Measurements from ENCODE around the gene ELMOD3. TPM values are rescaled to one million over a fixed set of nuclear protein-coding genes. Genes with fewer than 3 reads are reported as not detected.
"Not testable (repeated sequence)": the region's sequence is repeated elsewhere in the genome, so short reads cannot be mapped to it uniquely, and the experiment has no call there.

Gene ELMOD3
- polyA plus RNA-seq, 1 donor: 29.0 TPM

DNA sequence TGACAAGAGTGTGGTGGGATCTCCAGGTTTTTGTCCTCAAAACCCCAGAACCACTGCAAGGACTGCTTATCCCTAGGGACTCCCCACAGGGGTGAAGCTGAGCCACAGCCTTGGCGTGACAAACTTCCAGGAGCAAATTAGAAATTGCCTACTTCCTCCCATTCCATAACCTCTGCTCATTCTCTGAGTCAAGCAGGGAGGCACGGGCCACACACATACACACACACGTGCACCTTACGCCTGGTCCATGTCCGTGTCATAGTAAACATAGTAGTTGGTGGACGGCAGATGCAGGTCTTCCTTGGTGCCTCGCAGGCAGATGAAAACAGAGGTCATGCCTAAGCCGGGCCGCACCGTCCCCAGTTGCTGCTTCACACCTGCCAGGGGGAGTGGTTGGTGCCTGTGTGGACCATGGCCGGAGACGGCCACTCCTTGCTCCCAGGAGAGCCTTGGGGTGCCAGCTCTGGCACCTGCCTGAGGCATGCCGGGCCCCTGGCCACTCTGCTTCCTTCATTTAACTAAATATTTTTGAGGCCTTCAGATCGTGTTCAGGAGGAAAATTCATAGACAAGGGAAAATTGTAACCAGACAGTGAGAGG lies 10.1 kb upstream of the ELMOD3 start:
- DNase-seq: no peak
- 70% methylated on average over 2 of the region's 14 CpGs for WGBS (ENCODE audit: insufficient coverage, low lambda C conversion rate)

DNA sequence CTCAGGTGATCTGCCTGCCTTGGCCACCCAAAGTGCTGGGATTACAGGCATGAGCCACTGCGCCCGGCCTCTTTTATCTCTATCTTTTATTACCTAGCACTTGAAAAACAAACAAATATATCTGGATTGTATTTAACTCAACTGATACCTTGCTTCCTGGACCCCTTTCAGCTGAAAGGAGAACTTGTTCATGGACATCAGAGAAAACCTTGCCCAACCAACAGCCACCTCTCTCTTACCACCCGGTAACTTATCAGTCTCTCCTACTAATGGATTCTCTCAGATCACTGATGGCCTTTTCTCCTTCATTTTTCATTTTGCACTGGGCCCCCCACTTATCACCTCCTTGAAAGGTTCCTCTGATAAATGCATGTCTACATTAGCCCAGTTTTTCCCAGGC lies 7.0 kb upstream of the ELMOD3 start:
- peak in 1 of 2 donors; percentile 75 for DNase-seq
- H3K27me3 ChIP-seq (ENCODE audit: control insufficient read depth, insufficient read depth, low read length): no peaks in the 10 kb centered on the region
- H3K36me3 ChIP-seq (ENCODE audit: control insufficient read depth, insufficient read depth, low read length): peaks cover 70% of the 10 kb centered on the region
- WGBS (ENCODE audit: insufficient coverage, low lambda C conversion rate): 0% methylated on average over 3 of the region's 3 CpGs
- peak overlapping the region; percentile 48 for H3K27ac ChIP-seq (ENCODE audit: low read length)
- H3K4me3 ChIP-seq (ENCODE audit: low read length): no peak overlapping the region
- H3K4me1 ChIP-seq (ENCODE audit: control insufficient read depth, insufficient read depth, low read length): peaks cover 6% of the 10 kb centered on the region
- no peaks in the 10 kb centered on the region for H3K9me3 ChIP-seq (ENCODE audit: control insufficient read depth, low read depth, low read length)

More for the DNA sequence above, 10.1 kb upstream of the ELMOD3 start:
- Histone ChIP-seq H3K36me3 (ENCODE audit: control insufficient read depth, insufficient read depth, low read length) (peaks cover 52% of the 10 kb centered on the region), H3K4me3 (ENCODE audit: low read length) (no peak overlapping the region), H3K27me3 (ENCODE audit: control insufficient read depth, insufficient read depth, low read length) (no peaks in the 10 kb centered on the region), H3K4me1 (ENCODE audit: control insufficient read depth, insufficient read depth, low read length) (peaks cover 5% of the 10 kb centered on the region), H3K27ac (ENCODE audit: low read length) (no peak overlapping the region), H3K9me3 (ENCODE audit: control insufficient read depth, low read depth, low read length) (no peaks in the 10 kb centered on the region)

DNA sequence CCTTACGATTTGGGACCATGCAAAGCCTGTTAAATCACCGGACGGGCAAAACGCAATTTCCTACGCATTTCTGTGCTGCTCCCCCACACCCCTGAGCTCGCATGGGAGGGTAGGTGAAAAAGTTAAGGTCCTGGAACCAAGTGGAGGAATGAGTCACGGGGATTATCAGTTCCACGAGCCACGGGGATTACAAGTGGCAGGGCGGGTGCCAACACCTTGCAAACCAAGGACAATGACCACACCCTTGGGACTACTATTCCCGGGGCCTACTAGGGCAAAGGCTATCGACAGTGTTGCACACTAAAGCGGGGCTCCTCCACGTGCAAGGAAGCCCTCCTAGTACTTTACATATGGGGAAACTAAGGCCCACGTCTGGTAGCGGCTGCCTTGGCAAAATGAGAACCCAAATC lies 688 bp upstream of the ELMOD3 start:
- no CpG with 5 or more reads among the region's 16 CpGs for WGBS (ENCODE audit: insufficient coverage, low lambda C conversion rate)
- Histone ChIP-seq H3K36me3 (ENCODE audit: control insufficient read depth, insufficient read depth, low read length) (peaks cover 49% of the 10 kb centered on the region), H3K27me3 (ENCODE audit: control insufficient read depth, insufficient read depth, low read length) (no peaks in the 10 kb centered on the region), H3K4me3 (ENCODE audit: low read length) (peak overlapping the region; percentile 79), H3K27ac (ENCODE audit: low read length) (peak overlapping the region; percentile 92), H3K4me1 (ENCODE audit: control insufficient read depth, insufficient read depth, low read length) (peaks cover 7% of the 10 kb centered on the region), H3K9me3 (ENCODE audit: control insufficient read depth, low read depth, low read length) (no peaks in the 10 kb centered on the region)
- DNase-seq: peak; percentile 71 to 86

DNA sequence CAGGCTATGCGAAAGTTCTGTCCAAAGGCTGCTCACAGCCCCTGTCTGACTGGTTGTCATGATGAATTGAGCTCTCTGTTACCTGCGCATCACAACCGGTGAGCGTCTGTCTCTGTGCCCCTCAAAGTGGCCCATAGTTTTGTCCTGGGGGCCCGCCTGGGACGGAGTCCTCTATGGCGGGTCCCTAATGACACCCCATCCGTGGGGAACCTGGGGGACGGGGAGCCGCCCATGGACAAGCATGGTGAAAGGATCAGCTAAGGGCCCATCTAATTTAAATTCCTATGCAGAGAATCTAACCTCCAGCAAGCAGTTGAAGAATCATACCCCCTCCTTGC lies 473 bp downstream of the ELMOD3 start:
- H3K4me1 ChIP-seq (ENCODE audit: control insufficient read depth, insufficient read depth, low read length): peaks cover 7% of the 10 kb centered on the region
- peak in 1 of 2 donors; percentile 27 for DNase-seq
- H3K27ac ChIP-seq (ENCODE audit: low read length): peak overlapping the region; percentile 92
- H3K4me3 ChIP-seq (ENCODE audit: low read length): peak overlapping the region; percentile 79
- no peaks in the 10 kb centered on the region for H3K27me3 ChIP-seq (ENCODE audit: control insufficient read depth, insufficient read depth, low read length)
- H3K36me3 ChIP-seq (ENCODE audit: control insufficient read depth, insufficient read depth, low read length): peaks cover 40% of the 10 kb centered on the region
- no CpG with 5 or more reads among the region's 10 CpGs for WGBS (ENCODE audit: insufficient coverage, low lambda C conversion rate)
- no peaks in the 10 kb centered on the region for H3K9me3 ChIP-seq (ENCODE audit: control insufficient read depth, low read depth, low read length)

DNA sequence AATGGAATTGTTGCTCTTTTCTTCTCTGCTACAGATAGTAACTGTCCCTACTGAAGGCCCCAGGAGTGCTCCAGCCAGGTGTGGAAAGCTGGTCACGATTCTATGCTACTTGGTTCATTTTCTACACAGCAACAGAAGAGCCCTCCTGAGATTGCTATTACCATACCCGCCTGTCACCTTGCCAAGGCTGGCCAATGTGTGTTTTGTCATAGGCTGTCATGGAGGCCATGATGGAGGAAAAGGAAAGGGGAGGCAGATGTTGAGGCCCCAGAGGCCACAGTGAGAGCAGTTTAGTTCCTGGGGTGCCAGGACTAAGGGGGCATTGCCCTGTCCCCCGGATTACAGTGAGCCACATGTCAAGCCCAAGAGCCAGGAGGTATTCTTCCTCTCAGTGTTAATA lies 952 bp downstream of the ELMOD3 start:
- Histone ChIP-seq H3K4me3 (ENCODE audit: low read length) (peak overlapping the region; percentile 79), H3K36me3 (ENCODE audit: control insufficient read depth, insufficient read depth, low read length) (peaks cover 39% of the 10 kb centered on the region), H3K4me1 (ENCODE audit: control insufficient read depth, insufficient read depth, low read length) (peaks cover 7% of the 10 kb centered on the region), H3K27ac (ENCODE audit: low read length) (no peak overlapping the region), H3K9me3 (ENCODE audit: control insufficient read depth, low read depth, low read length) (no peaks in the 10 kb centered on the region), H3K27me3 (ENCODE audit: control insufficient read depth, insufficient read depth, low read length) (no peaks in the 10 kb centered on the region)
- DNase-seq: no peak
- no CpG with 5 or more reads among the region's 3 CpGs for WGBS (ENCODE audit: insufficient coverage, low lambda C conversion rate)

DNA sequence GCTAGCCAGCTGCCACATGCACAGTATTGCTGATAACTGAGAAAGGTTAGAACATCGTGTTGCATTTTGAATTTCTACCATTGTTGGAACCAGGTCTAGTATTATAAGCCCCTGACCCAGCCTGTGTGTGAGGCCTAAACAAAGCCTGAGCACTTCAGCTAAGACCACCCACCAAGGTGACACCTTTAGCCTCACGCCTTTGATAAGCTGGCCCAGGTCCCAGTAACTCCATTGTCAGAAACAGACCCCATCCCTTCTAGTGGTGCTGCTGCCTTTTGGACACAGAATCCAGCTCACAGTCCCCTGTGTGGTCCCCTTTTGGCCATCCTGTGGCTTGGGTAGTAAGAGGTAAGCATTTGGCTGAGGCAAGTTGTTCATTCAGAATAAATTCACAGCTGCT lies 1.6 kb downstream of the ELMOD3 start:
- H3K4me3 ChIP-seq (ENCODE audit: low read length): no peak overlapping the region
- no peak overlapping the region for H3K27ac ChIP-seq (ENCODE audit: low read length)
- no peaks in the 10 kb centered on the region for H3K9me3 ChIP-seq (ENCODE audit: control insufficient read depth, low read depth, low read length)
- H3K36me3 ChIP-seq (ENCODE audit: control insufficient read depth, insufficient read depth, low read length): peaks cover 35% of the 10 kb centered on the region
- DNase-seq: no peak
- H3K27me3 ChIP-seq (ENCODE audit: control insufficient read depth, insufficient read depth, low read length): no peaks in the 10 kb centered on the region
- H3K4me1 ChIP-seq (ENCODE audit: control insufficient read depth, insufficient read depth, low read length): peaks cover 7% of the 10 kb centered on the region
- WGBS (ENCODE audit: insufficient coverage, low lambda C conversion rate): no CpG with 5 or more reads among the region's 2 CpGs

DNA sequence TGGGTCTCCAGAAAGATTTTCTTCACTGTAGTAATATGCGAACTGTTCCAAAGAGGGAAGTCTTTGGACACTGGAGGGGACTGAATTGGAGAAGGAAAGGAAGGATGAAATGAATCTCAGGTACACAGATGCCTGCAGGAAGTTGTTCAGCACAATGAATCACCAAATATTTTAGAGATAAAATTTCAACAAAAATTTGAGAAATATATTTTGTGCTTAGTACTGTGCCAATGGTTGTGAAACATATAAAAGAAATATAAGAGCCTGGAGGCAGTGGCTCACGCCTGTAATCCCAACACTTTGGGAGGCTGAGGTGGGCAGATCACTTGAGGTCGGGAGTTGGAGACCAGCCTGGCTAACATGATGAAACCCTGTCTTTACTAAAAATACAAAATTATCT lies 3.2 kb downstream of the ELMOD3 start:
- Histone ChIP-seq H3K36me3 (ENCODE audit: control insufficient read depth, insufficient read depth, low read length) (peaks cover 33% of the 10 kb centered on the region), H3K4me3 (ENCODE audit: low read length) (no peak overlapping the region), H3K27me3 (ENCODE audit: control insufficient read depth, insufficient read depth, low read length) (no peaks in the 10 kb centered on the region), H3K9me3 (ENCODE audit: control insufficient read depth, low read depth, low read length) (no peaks in the 10 kb centered on the region), H3K27ac (ENCODE audit: low read length) (no peak overlapping the region), H3K4me1 (ENCODE audit: control insufficient read depth, insufficient read depth, low read length) (peaks cover 5% of the 10 kb centered on the region)
- 100% methylated on average over 1 of the region's 3 CpGs for WGBS (ENCODE audit: insufficient coverage, low lambda C conversion rate)
- no peak for DNase-seq

DNA sequence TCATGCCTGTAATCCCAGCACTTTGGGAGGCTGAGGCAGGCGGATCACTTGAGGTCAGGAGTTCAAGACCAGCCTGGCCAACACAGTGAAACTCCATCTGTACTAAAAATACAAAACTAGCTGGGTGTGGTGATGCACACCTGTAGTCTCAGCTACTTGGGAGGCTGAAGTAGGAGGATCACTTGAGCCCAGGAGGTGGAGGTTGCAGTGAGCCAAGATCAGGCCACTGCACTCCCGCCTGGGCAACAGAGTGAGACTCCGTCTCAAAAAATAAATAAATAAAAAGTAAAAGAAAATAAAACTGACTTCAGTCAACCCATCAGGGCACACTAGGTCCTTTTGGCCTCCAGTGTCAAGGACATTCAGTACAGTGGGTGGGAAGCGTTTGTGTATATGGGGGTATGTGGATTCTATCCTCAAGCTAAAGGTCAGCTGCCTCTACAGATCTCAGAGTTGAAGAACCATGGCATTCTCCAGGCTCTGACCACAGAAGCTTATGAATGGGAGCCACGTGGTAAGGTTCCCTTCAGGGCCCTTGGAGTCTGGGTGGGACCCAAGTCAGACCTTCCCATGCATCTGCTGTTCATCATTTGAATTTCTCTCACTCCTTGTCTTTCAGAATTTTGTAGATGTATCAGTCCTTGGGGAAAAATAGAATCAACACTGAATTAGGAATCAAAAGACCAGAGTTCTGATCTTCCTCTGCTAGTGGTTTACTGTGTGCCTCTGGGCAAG lies 8.3 kb downstream of the ELMOD3 start:
- no CpG with 5 or more reads among the region's 5 CpGs for WGBS (ENCODE audit: insufficient coverage, low lambda C conversion rate)
- not testable (repeated sequence) for H3K27ac ChIP-seq (ENCODE audit: low read length); H3K27me3 ChIP-seq (ENCODE audit: control insufficient read depth, insufficient read depth, low read length); DNase-seq; H3K9me3 ChIP-seq (ENCODE audit: control insufficient read depth, low read depth, low read length); H3K4me1 ChIP-seq (ENCODE audit: control insufficient read depth, insufficient read depth, low read length); H3K4me3 ChIP-seq (ENCODE audit: low read length)
- peaks cover 29% of the 10 kb centered on the region for H3K36me3 ChIP-seq (ENCODE audit: control insufficient read depth, insufficient read depth, low read length)

DNA sequence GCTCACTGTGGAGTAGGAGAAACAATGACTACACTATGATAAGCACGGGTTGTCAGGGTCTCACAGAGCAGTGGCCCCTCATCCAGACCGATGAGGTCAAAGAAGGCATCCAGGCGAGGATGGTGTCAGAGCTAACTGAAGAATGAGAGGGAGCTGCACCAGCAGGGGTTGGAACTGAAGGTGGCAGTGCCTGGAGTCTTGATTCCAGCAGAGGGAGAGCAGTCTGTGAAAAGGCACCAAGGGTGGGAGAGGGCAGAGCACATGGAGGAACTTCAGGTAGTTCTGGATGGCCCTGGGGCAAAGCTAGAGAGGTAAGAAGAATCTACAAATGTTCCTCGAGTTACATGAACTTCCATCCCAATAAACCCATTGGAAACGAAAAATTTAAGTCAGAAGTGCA lies 12.6 kb downstream of the ELMOD3 start:
- peaks cover 25% of the 10 kb centered on the region for H3K36me3 ChIP-seq (ENCODE audit: control insufficient read depth, insufficient read depth, low read length)
- DNase-seq: no peak
- no peaks in the 10 kb centered on the region for H3K27me3 ChIP-seq (ENCODE audit: control insufficient read depth, insufficient read depth, low read length)
- H3K9me3 ChIP-seq (ENCODE audit: control insufficient read depth, low read depth, low read length): no peaks in the 10 kb centered on the region
- H3K4me1 ChIP-seq (ENCODE audit: control insufficient read depth, insufficient read depth, low read length): peaks cover 9% of the 10 kb centered on the region
- WGBS (ENCODE audit: insufficient coverage, low lambda C conversion rate): 84% methylated on average over 2 of the region's 5 CpGs
- H3K27ac ChIP-seq (ENCODE audit: low read length): no peak overlapping the region
- no peak overlapping the region for H3K4me3 ChIP-seq (ENCODE audit: low read length)

DNA sequence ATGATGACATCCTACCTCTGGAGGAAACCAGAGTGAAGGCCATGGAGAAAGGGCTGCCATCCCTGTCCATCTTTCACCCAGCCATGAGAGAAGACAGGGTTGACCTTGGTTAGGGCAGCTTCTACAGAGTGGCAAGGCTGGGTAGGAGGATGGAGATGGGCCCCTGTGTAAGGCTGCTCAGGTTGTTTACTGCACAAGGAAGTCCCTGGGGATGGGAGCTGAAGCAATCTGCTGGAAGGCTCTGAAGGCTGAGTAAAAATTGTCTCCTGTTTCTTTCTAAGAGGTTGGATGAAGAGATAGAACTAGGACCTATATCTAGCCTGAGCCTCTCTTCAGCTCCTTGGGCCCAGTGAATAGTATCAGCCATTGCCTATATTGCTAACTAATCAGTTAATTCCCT lies 14.4 kb downstream of the ELMOD3 start:
- Histone ChIP-seq H3K9me3 (ENCODE audit: control insufficient read depth, low read depth, low read length) (no peaks in the 10 kb centered on the region), H3K4me3 (ENCODE audit: low read length) (no peak overlapping the region), H3K27ac (ENCODE audit: low read length) (no peak overlapping the region), H3K4me1 (ENCODE audit: control insufficient read depth, insufficient read depth, low read length) (peaks cover 9% of the 10 kb centered on the region), H3K36me3 (ENCODE audit: control insufficient read depth, insufficient read depth, low read length) (peaks cover 18% of the 10 kb centered on the region), H3K27me3 (ENCODE audit: control insufficient read depth, insufficient read depth, low read length) (no peaks in the 10 kb centered on the region)
- no peak for DNase-seq

DNA sequence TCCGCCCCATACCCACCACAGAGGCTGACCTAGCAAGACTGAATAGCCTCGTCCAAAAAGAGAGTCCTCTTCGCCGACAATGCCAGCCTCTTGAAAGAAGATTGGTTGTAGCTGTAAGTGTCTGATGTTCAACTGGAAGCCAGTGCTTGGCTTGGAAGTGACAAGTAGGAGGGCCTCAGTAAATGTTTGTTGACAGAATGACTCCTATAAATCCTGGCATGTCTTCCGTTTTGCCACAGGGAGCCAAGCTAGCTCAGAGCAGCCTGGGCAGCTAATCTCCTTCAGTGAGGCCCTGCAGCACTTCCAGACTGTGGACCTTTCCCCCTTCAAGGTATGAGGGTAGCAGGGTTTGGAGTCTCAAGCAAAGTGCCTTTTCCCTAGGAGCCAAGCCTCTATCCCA lies 14.9 kb downstream of the ELMOD3 start:
- H3K4me1 ChIP-seq (ENCODE audit: control insufficient read depth, insufficient read depth, low read length): peaks cover 9% of the 10 kb centered on the region
- no peaks in the 10 kb centered on the region for H3K27me3 ChIP-seq (ENCODE audit: control insufficient read depth, insufficient read depth, low read length)
- no peak overlapping the region for H3K4me3 ChIP-seq (ENCODE audit: low read length)
- peak in 1 of 2 donors; percentile 46 for DNase-seq
- peaks cover 20% of the 10 kb centered on the region for H3K36me3 ChIP-seq (ENCODE audit: control insufficient read depth, insufficient read depth, low read length)
- no peak overlapping the region for H3K27ac ChIP-seq (ENCODE audit: low read length)
- no peaks in the 10 kb centered on the region for H3K9me3 ChIP-seq (ENCODE audit: control insufficient read depth, low read depth, low read length)
- no CpG with 5 or more reads among the region's 5 CpGs for WGBS (ENCODE audit: insufficient coverage, low lambda C conversion rate)
